HEK293 (cell line): ENCODE data around the gene TNFSF13.

Experiments
- KLF10 ChIP-seq: fragments of 450-650 bp; IDR thresholded peaks from 2 replicates; pipeline ENCODE4 v1.5.1; 2018; ENCODE audit warnings: missing biosample characterization, mild to moderate bottlenecking, missing genetic modification characterization
- OVOL3 ChIP-seq: fragments of 450-650 bp; formaldehyde crosslinking; IDR thresholded peaks from 2 replicates; pipeline ENCODE4 v1.5.1; 2016; ENCODE audit warnings: missing biosample characterization, missing genetic modification characterization
- RBAK ChIP-seq: fragments of 450-650 bp; formaldehyde crosslinking; IDR thresholded peaks from 2 replicates; pipeline ENCODE4 v1.5.1; 2016; ENCODE audit warnings: missing biosample characterization, missing genetic modification characterization
- SALL2 ChIP-seq: fragments of 450-650 bp; formaldehyde crosslinking; IDR thresholded peaks from 2 replicates; pipeline ENCODE4 v1.5.0; 2017; ENCODE audit warnings: missing biosample characterization, mild to moderate bottlenecking, missing genetic modification characterization, borderline replicate concordance
- TSHZ1 ChIP-seq: fragments of 450-650 bp; formaldehyde crosslinking; IDR thresholded peaks from 2 replicates; pipeline ENCODE4 v1.5.1; 2016; ENCODE audit warnings: missing biosample characterization, missing genetic modification characterization, borderline replicate concordance
- ZBTB20 ChIP-seq: fragments of 450-650 bp; formaldehyde crosslinking; IDR thresholded peaks from 2 replicates; pipeline ENCODE4 v1.5.1; 2016; ENCODE audit warnings: missing biosample characterization, missing genetic modification characterization
- ZBTB48 ChIP-seq: fragments of 450-650 bp; formaldehyde crosslinking; IDR thresholded peaks from 2 replicates; pipeline ENCODE4 v1.5.1; 2016; ENCODE audit warnings: missing biosample characterization, missing genetic modification characterization
- ZEB2 ChIP-seq: fragments of 450-650 bp; formaldehyde crosslinking; IDR thresholded peaks from 2 replicates; pipeline ENCODE4 v1.5.1; 2016; ENCODE audit warnings: missing biosample characterization, missing genetic modification characterization
- ZFP37 ChIP-seq: fragments of 450-650 bp; formaldehyde crosslinking; IDR thresholded peaks from 2 replicates; pipeline ENCODE4 v1.5.1; 2016; ENCODE audit warnings: missing biosample characterization, missing genetic modification characterization
- ZNF112 ChIP-seq: fragments of 450-650 bp; formaldehyde crosslinking; IDR thresholded peaks from 2 replicates; pipeline ENCODE4 v1.5.0; 2017; ENCODE audit warnings: missing biosample characterization, missing genetic modification characterization
- ZNF140 ChIP-seq: fragments of 450-650 bp; formaldehyde crosslinking; IDR thresholded peaks from 2 replicates; pipeline ENCODE4 v1.5.1; 2016; ENCODE audit warnings: missing biosample characterization, missing genetic modification characterization
- ZNF146 ChIP-seq: fragments of 450-650 bp; formaldehyde crosslinking; IDR thresholded peaks from 2 replicates; pipeline ENCODE4 v1.5.1; 2016; ENCODE audit warnings: missing biosample characterization, missing genetic modification characterization
- ZNF184 ChIP-seq: fragments of 450-650 bp; IDR thresholded peaks from 2 replicates; pipeline ENCODE4 v1.5.1; 2018; ENCODE audit warnings: missing biosample characterization, mild to moderate bottlenecking, missing genetic modification characterization
- ZNF19 ChIP-seq: fragments of 450-650 bp; formaldehyde crosslinking; IDR thresholded peaks from 2 replicates; pipeline ENCODE4; 2016; ENCODE audit warnings: missing biosample characterization, missing genetic modification characterization, low read depth
- ZNF24 ChIP-seq: fragments of 450-650 bp; formaldehyde crosslinking; IDR thresholded peaks from 2 replicates; pipeline ENCODE4 v1.5.1; 2016; ENCODE audit warnings: missing biosample characterization, missing genetic modification characterization
- ZNF394 ChIP-seq: fragments of 450-650 bp; formaldehyde crosslinking; IDR thresholded peaks from 2 replicates; pipeline ENCODE4 v1.5.1; 2016; ENCODE audit warnings: missing biosample characterization, missing genetic modification characterization, mild to moderate bottlenecking, moderate library complexity, borderline replicate concordance
- ZNF473 ChIP-seq: fragments of 450-650 bp; formaldehyde crosslinking; IDR thresholded peaks from 2 replicates; pipeline ENCODE4 v1.5.1; 2017; ENCODE audit warnings: missing biosample characterization, missing genetic modification characterization
- ZNF488 ChIP-seq: fragments of 450-650 bp; formaldehyde crosslinking; IDR thresholded peaks from 2 replicates; pipeline ENCODE4 v1.5.1; 2016; ENCODE audit warnings: missing biosample characterization, missing genetic modification characterization
- ZNF521 ChIP-seq: fragments of 450-650 bp; formaldehyde crosslinking; IDR thresholded peaks from 2 replicates; pipeline ENCODE4 v1.5.1; 2017; ENCODE audit warnings: missing biosample characterization, mild to moderate bottlenecking, missing genetic modification characterization
- ZNF549 ChIP-seq: fragments of 450-650 bp; IDR thresholded peaks from 2 replicates; pipeline ENCODE4 v1.5.1; 2018; ENCODE audit warnings: missing biosample characterization, missing genetic modification characterization, mild to moderate bottlenecking, inconsistent platforms, moderate library complexity
- ZNF585B ChIP-seq: fragments of 450-650 bp; formaldehyde crosslinking; IDR thresholded peaks from 2 replicates; pipeline ENCODE4 v1.5.1; 2016; ENCODE audit warnings: missing biosample characterization, missing genetic modification characterization
- ZNF596 ChIP-seq: fragments of 450-650 bp; IDR thresholded peaks from 2 replicates; pipeline ENCODE4 v1.5.0; 2018; ENCODE audit warnings: missing biosample characterization, mild to moderate bottlenecking, missing genetic modification characterization, moderate library complexity
- ZNF623 ChIP-seq: fragments of 450-650 bp; formaldehyde crosslinking; IDR thresholded peaks from 2 replicates; pipeline ENCODE4 v1.5.1; 2016; ENCODE audit warnings: missing biosample characterization, missing genetic modification characterization
- ZNF76 ChIP-seq: fragments of 450-650 bp; formaldehyde crosslinking; IDR thresholded peaks from 2 replicates; pipeline ENCODE4; 2016; ENCODE audit warnings: low read depth, missing biosample characterization, missing genetic modification characterization, borderline replicate concordance
- ZNF777 ChIP-seq: fragments of 450-650 bp; formaldehyde crosslinking; IDR thresholded peaks from 2 replicates; pipeline ENCODE4 v1.5.1; 2017; ENCODE audit warnings: missing biosample characterization, missing genetic modification characterization, borderline replicate concordance
- ZNF843 ChIP-seq: fragments of 450-650 bp; formaldehyde crosslinking; IDR thresholded peaks from 2 replicates; pipeline ENCODE4 v1.5.1; 2016; ENCODE audit warnings: missing biosample characterization, missing genetic modification characterization
- ZSCAN30 ChIP-seq: fragments of 450-650 bp; IDR thresholded peaks from 2 replicates; pipeline ENCODE4 v1.5.1; 2018; ENCODE audit warnings: missing biosample characterization, mild to moderate bottlenecking, missing genetic modification characterization, moderate library complexity
- TF ChIP-seq, protein P1 (sequence below): fragments of 450-650 bp; IDR thresholded peaks from 2 replicates; pipeline ENCODE4 v1.5.1; 2018; ENCODE audit warnings: missing biosample characterization, missing genetic modification characterization
- TF ChIP-seq, protein P2 (sequence below): fragments of 450-650 bp; formaldehyde crosslinking; IDR thresholded peaks from 2 replicates; pipeline ENCODE4 v1.5.1; 2016; ENCODE audit warnings: missing biosample characterization, missing genetic modification characterization
- TF ChIP-seq, protein P3 (sequence below): sonication (generic); formaldehyde crosslinking; IDR thresholded peaks from 2 replicates; pipeline ENCODE4 v1.8.1; 2022; ENCODE audit warnings: mild to moderate bottlenecking, moderate library complexity, missing genetic modification reagents

The TNFSF13 gene

DNA sequence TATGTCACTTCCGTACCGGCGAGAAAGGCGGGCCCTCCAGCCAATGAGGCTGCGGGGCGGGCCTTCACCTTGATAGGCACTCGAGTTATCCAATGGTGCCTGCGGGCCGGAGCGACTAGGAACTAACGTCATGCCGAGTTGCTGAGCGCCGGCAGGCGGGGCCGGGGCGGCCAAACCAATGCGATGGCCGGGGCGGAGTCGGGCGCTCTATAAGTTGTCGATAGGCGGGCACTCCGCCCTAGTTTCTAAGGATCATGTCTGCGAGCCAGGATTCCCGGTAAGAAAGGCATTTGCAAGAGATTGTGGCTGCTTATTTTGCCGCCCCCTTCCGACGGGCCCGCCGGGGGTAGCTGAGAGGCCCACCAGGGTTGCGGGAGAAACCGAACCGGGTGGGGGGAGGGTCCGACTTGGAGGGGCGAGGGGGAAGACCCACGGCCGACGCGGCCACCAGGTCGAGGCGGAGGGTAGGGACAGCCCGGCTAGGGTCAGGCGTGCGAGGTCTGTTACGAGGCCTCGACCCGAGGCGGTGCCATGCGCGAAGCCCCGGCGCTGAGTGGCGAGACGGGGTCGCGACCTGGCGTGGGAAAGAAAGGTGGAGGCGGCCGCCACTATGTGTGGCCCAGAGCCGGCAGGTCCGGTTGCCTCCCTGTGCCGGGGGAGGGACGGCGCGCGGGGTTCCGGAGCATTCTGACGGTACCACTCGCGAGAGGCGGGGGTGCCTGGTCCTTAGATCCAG, 14.2 kb downstream of the TNFSF13 start (continued):
- TF ChIP-seq, protein P1, sequence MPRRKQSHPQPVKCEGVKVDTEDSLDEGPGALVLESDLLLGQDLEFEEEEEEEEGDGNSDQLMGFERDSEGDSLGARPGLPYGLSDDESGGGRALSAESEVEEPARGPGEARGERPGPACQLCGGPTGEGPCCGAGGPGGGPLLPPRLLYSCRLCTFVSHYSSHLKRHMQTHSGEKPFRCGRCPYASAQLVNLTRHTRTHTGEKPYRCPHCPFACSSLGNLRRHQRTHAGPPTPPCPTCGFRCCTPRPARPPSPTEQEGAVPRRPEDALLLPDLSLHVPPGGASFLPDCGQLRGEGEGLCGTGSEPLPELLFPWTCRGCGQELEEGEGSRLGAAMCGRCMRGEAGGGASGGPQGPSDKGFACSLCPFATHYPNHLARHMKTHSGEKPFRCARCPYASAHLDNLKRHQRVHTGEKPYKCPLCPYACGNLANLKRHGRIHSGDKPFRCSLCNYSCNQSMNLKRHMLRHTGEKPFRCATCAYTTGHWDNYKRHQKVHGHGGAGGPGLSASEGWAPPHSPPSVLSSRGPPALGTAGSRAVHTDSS (tag by site-specific recombination): no peak
- TF ChIP-seq ZSCAN30 (tag by site-specific recombination) (no peak; the same call in 1 of the 2 replicates), ZNF24 (tag by site-specific recombination) (no peak), ZNF623 (peak; percentile 22; the same call in 1 of the 2 replicates), KLF10 (tag by site-specific recombination) (peak; percentile 21; the same call in 1 of the 2 replicates), RBAK (no peak), ZFP37 (tag by site-specific recombination) (peak; percentile 82), ZNF596 (no peak), ZNF140 (tag by site-specific recombination) (no peak), ZNF184 (tag by site-specific recombination) (no peak), ZNF777 (tag by site-specific recombination) (no peak; the same call in 1 of the 2 replicates), ZNF146 (tag by site-specific recombination) (0 out of 2 replicates have a peak, but pooled peaks have one; percentile 13), TSHZ1 (tag by site-specific recombination) (peak; percentile 51; the same call in 1 of the 2 replicates), ZNF843 (tag by site-specific recombination) (0 out of 2 replicates have a peak, but pooled peaks have one; percentile 21), ZNF112 (tag by site-specific recombination) (no peak), ZBTB20 (tag by site-specific recombination) (no peak), ZBTB48 (tag by site-specific recombination) (no peak), ZNF521 (tag by site-specific recombination) (no peak), ZNF394 (tag by site-specific recombination) (peak; percentile 55), OVOL3 (tag by site-specific recombination) (no peak), ZEB2 (tag by site-specific recombination) (no peak), ZNF19 (tag by site-specific recombination) (no peak), ZNF488 (tag by site-specific recombination) (no peak), ZNF473 (tag by site-specific recombination) (no peak), ZNF549 (no peak), ZNF76 (tag by site-specific recombination) (no peak), SALL2 (no peak), ZNF585B (tag by site-specific recombination) (peak; percentile 4; the same call in 1 of the 2 replicates)
- TF ChIP-seq, protein P2, sequence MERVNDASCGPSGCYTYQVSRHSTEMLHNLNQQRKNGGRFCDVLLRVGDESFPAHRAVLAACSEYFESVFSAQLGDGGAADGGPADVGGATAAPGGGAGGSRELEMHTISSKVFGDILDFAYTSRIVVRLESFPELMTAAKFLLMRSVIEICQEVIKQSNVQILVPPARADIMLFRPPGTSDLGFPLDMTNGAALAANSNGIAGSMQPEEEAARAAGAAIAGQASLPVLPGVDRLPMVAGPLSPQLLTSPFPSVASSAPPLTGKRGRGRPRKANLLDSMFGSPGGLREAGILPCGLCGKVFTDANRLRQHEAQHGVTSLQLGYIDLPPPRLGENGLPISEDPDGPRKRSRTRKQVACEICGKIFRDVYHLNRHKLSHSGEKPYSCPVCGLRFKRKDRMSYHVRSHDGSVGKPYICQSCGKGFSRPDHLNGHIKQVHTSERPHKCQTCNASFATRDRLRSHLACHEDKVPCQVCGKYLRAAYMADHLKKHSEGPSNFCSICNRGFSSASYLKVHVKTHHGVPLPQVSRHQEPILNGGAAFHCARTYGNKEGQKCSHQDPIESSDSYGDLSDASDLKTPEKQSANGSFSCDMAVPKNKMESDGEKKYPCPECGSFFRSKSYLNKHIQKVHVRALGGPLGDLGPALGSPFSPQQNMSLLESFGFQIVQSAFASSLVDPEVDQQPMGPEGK (tag by site-specific recombination): no peak
- TF ChIP-seq, protein P3, sequence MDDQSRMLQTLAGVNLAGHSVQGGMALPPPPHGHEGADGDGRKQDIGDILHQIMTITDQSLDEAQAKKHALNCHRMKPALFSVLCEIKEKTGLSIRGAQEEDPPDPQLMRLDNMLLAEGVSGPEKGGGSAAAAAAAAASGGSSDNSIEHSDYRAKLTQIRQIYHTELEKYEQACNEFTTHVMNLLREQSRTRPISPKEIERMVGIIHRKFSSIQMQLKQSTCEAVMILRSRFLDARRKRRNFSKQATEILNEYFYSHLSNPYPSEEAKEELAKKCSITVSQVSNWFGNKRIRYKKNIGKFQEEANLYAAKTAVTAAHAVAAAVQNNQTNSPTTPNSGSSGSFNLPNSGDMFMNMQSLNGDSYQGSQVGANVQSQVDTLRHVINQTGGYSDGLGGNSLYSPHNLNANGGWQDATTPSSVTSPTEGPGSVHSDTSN (CRISPR knock-in tag): peak; percentile 100
